GM12878 (cell line): ENCODE data around the gene CA14. TPM values are rescaled to one million over a fixed set of nuclear protein-coding genes. Genes with fewer than 3 reads are reported as not detected.

Experiments used
- ATAC-seq: fragments of 200-7000 bp; cut with Tn5 transposase; 3 replicates; pipeline ENCODE4 v1.9.1; 2020; ENCODE audit warnings: mild to moderate bottlenecking, moderate library complexity
- BruUV-seq: library from RNA; stranded (reverse); fragments of 400-500 nt; replicated peaks from 2 replicates; lab custom pipeline; 2021; lab: Mats Ljungman, UMichigan
- CTCF ChIA-PET: fragments of 300-600 bp; sonication (Branson Sonifier 250); formaldehyde crosslinking; extraction: SDS; loops from one replicate; lab custom pipeline; 2021; ENCODE audit warnings: inconsistent platforms; lab: Yijun Ruan, JAX
- POLR2A ChIA-PET: fragments of 350-600 bp; formaldehyde crosslinking; extraction: SDS; loops from one replicate; lab custom pipeline; 2021; ENCODE audit warnings: inconsistent platforms; lab: Charles Lee
- RAD21 ChIA-PET: fragments of 300-600 bp; sonication (Branson Sonifier 250); formaldehyde crosslinking; loops from one replicate; lab custom pipeline; 2023; ENCODE audit warnings: antibody characterized with exemption; ENCODE audit not compliant: unreplicated experiment; lab: Charles Lee
- SMC1A ChIA-PET: fragments of 300-600 bp; sonication (Branson Sonifier 250); formaldehyde crosslinking; loops from one replicate; lab custom pipeline; 2023; ENCODE audit not compliant: unreplicated experiment, uncharacterized antibody; lab: Charles Lee
- DNase-seq: peaks from one replicate; pipeline ENCODE4 v3.0.0-alpha.2; 2011; ENCODE audit warnings: low read depth, low spot score
- FAIRE-seq: peaks from 3 replicates; lab custom pipeline; 2011; peaks lifted over from hg19 to GRCh38; lab: Jason Lieb, UNC
- H2AFZ ChIP-seq: 2 replicates; pipeline ENCODE4 v1.6.0; 2011; ENCODE audit warnings: low read depth, low read length, control low read depth; ENCODE audit not compliant: control insufficient read depth
- H3K27ac ChIP-seq: 2 replicates; pipeline ENCODE4 v1.5.1; 2011; ENCODE audit warnings: control low read depth; ENCODE audit not compliant: control insufficient read depth, insufficient read depth
- H3K27me3 ChIP-seq, 2 experiments: replicated peaks in 1 of 2; 2 replicates each; pipeline versions ENCODE4 v1.6.0 to v1.6.1; 2011; ENCODE audit warnings: low read length in 1 of 2; ENCODE audit not compliant: control insufficient read depth in 2 of 2, insufficient read depth in 2 of 2
- H3K36me3 ChIP-seq, 2 experiments: 2 replicates each; pipeline ENCODE4 v1.5.1; 2011; ENCODE audit warnings: low read length in 1 of 2; ENCODE audit not compliant: control insufficient read depth in 2 of 2, insufficient read depth in 2 of 2
- H3K4me1 ChIP-seq: 2 replicates; pipeline ENCODE4 v1.6.1; 2011; ENCODE audit warnings: mild to moderate bottlenecking, low read length, moderate library complexity, mixed read lengths; ENCODE audit not compliant: control insufficient read depth, insufficient read depth
- H3K4me2 ChIP-seq: 2 replicates; pipeline ENCODE4 v1.6.0; 2011; ENCODE audit warnings: control low read depth; ENCODE audit not compliant: control insufficient read depth, insufficient read depth
- H3K4me3 ChIP-seq: fragments of 200-600 bp; sonication (generic); 2 replicates; pipeline ENCODE4 v1.5.1; 2016
- H3K79me2 ChIP-seq: 2 replicates; pipeline ENCODE4 v1.6.0; 2011; ENCODE audit warnings: low read length; ENCODE audit not compliant: control insufficient read depth, insufficient read depth
- H3K9ac ChIP-seq: 2 replicates; pipeline ENCODE4 v1.8.0; 2011; ENCODE audit warnings: low read length, control low read depth, mixed read lengths; ENCODE audit not compliant: control insufficient read depth, insufficient read depth
- H3K9me3 ChIP-seq: replicated peaks from 3 replicates; pipeline ENCODE4 v1.5.1; 2011; ENCODE audit warnings: mild to moderate bottlenecking, low read length; ENCODE audit not compliant: control insufficient read depth, insufficient read depth
- H4K20me1 ChIP-seq: 2 replicates; pipeline ENCODE4 v1.6.0; 2011; ENCODE audit not compliant: control insufficient read depth, insufficient read depth
- ATF7 ChIP-seq: fragments of 450-650 bp; IDR thresholded peaks from 2 replicates; pipeline ENCODE4 v1.6.1; 2016; ENCODE audit warnings: low read depth, mild to moderate bottlenecking
- CBFB ChIP-seq: IDR thresholded peaks from 2 replicates; pipeline ENCODE4 v1.6.1; 2016; ENCODE audit warnings: antibody characterized with exemption, low read depth
- CHD2 ChIP-seq: IDR thresholded peaks from 2 replicates; pipeline ENCODE4 v1.6.1; 2011; ENCODE audit warnings: low read depth, low read length, improper control_type of control experiment, borderline replicate concordance
- CTCF ChIP-seq, 3 experiments: IDR thresholded peaks in 2 of 3; conservative IDR thresholded peaks in 1 of 3; 2 replicates each; pipeline ENCODE4 v1.5.1; 2011; ENCODE audit warnings: low read depth in 3 of 3, low read length in 3 of 3, mild to moderate bottlenecking in 3 of 3, control low read depth in 2 of 3, moderate library complexity in 2 of 3, inconsistent platforms in 1 of 3, mixed read lengths in 1 of 3; ENCODE audit not compliant: control insufficient read depth in 2 of 3, insufficient read depth in 1 of 3; ENCODE audit errors: extremely low read depth in 1 of 3
- EP300 ChIP-seq, 2 experiments: fragments of 150-350 bp in 1 of 2; IDR thresholded peaks; 2 replicates each; pipeline ENCODE4 v1.6.1; 2011 to 2012; ENCODE audit warnings: low read depth in 2 of 2, low read length in 2 of 2, borderline replicate concordance in 1 of 2, improper control_type of control experiment in 1 of 2, inconsistent platforms in 1 of 2; ENCODE audit not compliant: control insufficient read depth in 1 of 2
- FOXM1 ChIP-seq: IDR thresholded peaks from 2 replicates; pipeline ENCODE4 v1.6.1; 2012; ENCODE audit warnings: low read depth, mild to moderate bottlenecking, inconsistent platforms, low read length, moderate library complexity
- HDAC6 ChIP-seq: fragments of 200-600 bp; sonication (generic); IDR thresholded peaks from one replicate; pipeline ENCODE4 v1.8.0; 2017; ENCODE audit warnings: antibody characterized with exemption; ENCODE audit not compliant: unreplicated experiment
- IRF3 ChIP-seq: fragments of 450-650 bp; IDR thresholded peaks from 2 replicates; pipeline ENCODE4 v1.6.1; 2014; ENCODE audit warnings: mild to moderate bottlenecking
- MEF2B ChIP-seq: fragments of 450-650 bp; IDR thresholded peaks from 2 replicates; pipeline ENCODE4 v1.6.1; 2018; ENCODE audit warnings: mild to moderate bottlenecking, moderate library complexity; ENCODE audit not compliant: partially characterized antibody, poor library complexity, severe bottlenecking
- MTA2 ChIP-seq: fragments of 450-650 bp; IDR thresholded peaks from 2 replicates; pipeline ENCODE4 v1.6.1; 2016; ENCODE audit warnings: low read depth, mild to moderate bottlenecking, moderate library complexity
- MYB ChIP-seq: fragments of 150-350 bp; IDR thresholded peaks from 2 replicates; pipeline ENCODE4 v1.6.1; 2014; ENCODE audit warnings: mild to moderate bottlenecking, low read depth, low read length, borderline replicate concordance
- NRF1 ChIP-seq: conservative IDR thresholded peaks from 2 replicates; pipeline ENCODE4 v1.6.1; 2011; ENCODE audit warnings: mild to moderate bottlenecking, low read depth, low read length, improper control_type of control experiment
- POLR2A ChIP-seq: IDR thresholded peaks from 2 replicates; pipeline ENCODE4 v1.6.1; 2011; ENCODE audit warnings: low read depth, mild to moderate bottlenecking, low read length
- POU2F2 ChIP-seq: IDR thresholded peaks from 3 replicates; pipeline ENCODE4 v1.6.1; 2011; ENCODE audit warnings: low read depth, mild to moderate bottlenecking, low read length, borderline replicate concordance
- RFX5 ChIP-seq: IDR thresholded peaks from 2 replicates; pipeline ENCODE4 v1.6.1; 2011; ENCODE audit warnings: low read depth, low read length, improper control_type of control experiment
- STAT3 ChIP-seq: IDR thresholded peaks from 2 replicates; pipeline ENCODE4 v1.6.1; 2011; ENCODE audit warnings: low read depth, low read length, improper control_type of control experiment
- SUZ12 ChIP-seq: fragments of 200-600 bp; sonication (generic); IDR thresholded peaks from one replicate; pipeline ENCODE4 v1.6.1; 2018; ENCODE audit warnings: antibody characterized with exemption, mild to moderate bottlenecking; ENCODE audit not compliant: unreplicated experiment
- ZNF274 ChIP-seq: IDR thresholded peaks from one replicate; pipeline ENCODE4 v1.8.0; 2011; ENCODE audit not compliant: insufficient read length, insufficient read depth
- ZNF384 ChIP-seq: IDR thresholded peaks from 2 replicates; pipeline ENCODE4 v1.6.1; 2012; ENCODE audit warnings: low read depth, mild to moderate bottlenecking, low read length, improper control_type of control experiment, borderline replicate concordance
- ZNF622 ChIP-seq: fragments of 450-650 bp; IDR thresholded peaks from 2 replicates; pipeline ENCODE4 v1.6.1; 2017; ENCODE audit warnings: mild to moderate bottlenecking, inconsistent platforms
- ZZZ3 ChIP-seq: IDR thresholded peaks from 2 replicates; pipeline ENCODE4 v1.6.1; 2011; ENCODE audit warnings: low read depth; ENCODE audit not compliant: control insufficient read depth, insufficient read length
- WGBS: methylation state at CpG from one replicate; pipeline ENCODE4 v1.1.6; 2016; ENCODE audit warnings: low lambda C conversion rate; ENCODE audit not compliant: insufficient replicate concordance, insufficient coverage; ENCODE audit errors: missing lambda C conversion rate; 5-methylcytosine and 5-hydroxymethylcytosine counted together
- in situ Hi-C: fragments of 300-500 bp; cut with MboI; formaldehyde crosslinking; loops from 9 replicates; pipeline ENCODE4 v1.14.3; 2018; ENCODE audit warnings: mixed read lengths
- intact Hi-C: fragments of 100-400 bp; cut with micrococcal nuclease; formaldehyde crosslinking; loops from one replicate; pipeline ENCODE4 v1.14.2; 2022; ENCODE audit not compliant: unreplicated experiment
- polyA plus RNA-seq, 11 experiments: library from polyadenylated mRNA; depleted of rRNA in 4 of 11; unstranded in 6 of 11; stranded (reverse) in 5 of 11; fragments of >200 nt; fragmentation: Nextera tagmentation in 4 of 11; fragmentation: Illumina TruSeq in 1 of 11; extraction: Ambion mirVana in 4 of 11; extraction: Trizol in 1 of 11; gene quantifications; 1 replicate in 1 of 11; 2 replicates in 10 of 11; pipeline versions ENCODE4 v1.2.1 to v1.2.3, GENCODE V29; 2011 to 2016; ENCODE audit warnings: inconsistent platforms in 2 of 11, missing spikeins in 2 of 11, low read depth in 1 of 11
- total RNA-seq, 4 experiments: library from RNA; depleted of rRNA in 3 of 4; stranded (reverse); fragments of >200 nt in 3 of 4; fragmentation: Illumina TruSeq in 1 of 4; extraction: Trizol in 1 of 4; gene quantifications; 2 replicates each; pipeline versions ENCODE4 v1.2.1 to v1.2.3, GENCODE V29; 2013 to 2021

CA14 gene
- total and polyA plus RNA-seq, 10 of the 15 experiments (the other 5 are each of a cell fraction or from before 2014, with no cell fraction given), result 0.11 to 0.35 (median 0.29) TPM; not detected in 6

GRCh38 chr1:150213170-150214098 is 44.1 kb upstream of the CA14 start:
- DNase-seq (peak; percentile 79), FAIRE-seq (no peak), ATAC-seq (peak; percentile 100)
- Histone ChIP-seq H4K20me1 (no peaks in the 10 kb centered on the region), H3K79me2 (no peaks in the 10 kb centered on the region), H3K36me3 (no peaks in the 10 kb centered on the region), H3K9me3 (no peaks in the 10 kb centered on the region), H3K27me3 (no peaks in the 10 kb centered on the region), H3K4me1 (no peaks in the 10 kb centered on the region), H2AFZ (peak overlapping the region; percentile 71), H3K9ac (peak overlapping the region; percentile 43; the same call in 1 of the 2 replicates), H3K4me3 (peak overlapping the region; percentile 40; the same call in 1 of the 2 replicates), H3K27ac (peak overlapping the region; percentile 52; the same call in 1 of the 2 replicates), H3K4me2 (peak overlapping the region; percentile 51; the same call in 1 of the 2 replicates)
- ChIA-PET SMC1A (interaction anchor here (1.3 to 1.7 kb wide), 2 partner anchors 20 kb away, joined by 3 to 10 read pairs; no protein-coding TSS in a partner anchor), RAD21 (interaction anchor here (1.1 to 2.3 kb wide), 3 partner anchors 12 to 140 kb away, joined by 4 to 7 read pairs (median 5); no protein-coding TSS in a partner anchor), CTCF (interaction anchor here (1.9 kb wide), 1 partner anchor 26 kb away, joined by 9 read pairs; no protein-coding TSS in a partner anchor), POLR2A (interaction anchor here (0.5 to 1.3 kb wide), 5 partner anchors 10 to 23 kb away, joined by 3 to 5 read pairs (median 4); no protein-coding TSS in a partner anchor)
- 17% methylated on average over 38 of the region's 38 CpGs for WGBS
- TSS peak; percentile 86 for BruUV-seq
- intact Hi-C loops (no loop called here), in situ Hi-C loops (no loop called here)
- TF ChIP-seq SUZ12 (no peak), CHD2 (no peak), CBFB (no peak), EP300 (IDR thresholded peaks at IDR 0.05; ENCODE audit: borderline replicate concordance in 1 of 2, control insufficient read depth in 1 of 2, low read depth in 2 of 2, low read length in 2 of 2) (no peak), CTCF (IDR thresholded peaks at IDR 0.05 in 2 of 3, conservative IDR thresholded peaks at IDR 0.05 in 1 of 3; ENCODE audit: control insufficient read depth in 2 of 3, extremely low read depth in 1 of 3, insufficient read depth in 1 of 3, low read depth in 3 of 3, low read length in 3 of 3) (peak; percentile 16 to 27 (median 22); a peak in 3 of 6 replicates), ZNF622 (no peak), MYB (no peak), RFX5 (peak; percentile 79), ZNF384 (no peak), HDAC6 (no peak), NRF1 (peak; percentile 88), ZZZ3 (no peak), POLR2A (no peak; the same call in 1 of the 2 replicates), STAT3 (no peak), POU2F2 (no peak), FOXM1 (no peak), ATF7 (no peak), MTA2 (no peak; the same call in 1 of the 2 replicates), ZNF274 (no peak), MEF2B (no peak), IRF3 (no peak)
